GM06990 (cell line): ENCODE measurements around the gene PYY.
A peak's percentile ranks its signal among the peaks of the same experiment; 100 is the strongest.

ENCODE experiments used
- DNase-seq: peaks from one replicate; pipeline ENCODE4 v3.0.0-alpha.2; 2011; ENCODE audit not compliant: insufficient read length; ENCODE audit errors: extremely low read depth
- H3K27me3 ChIP-seq: replicated peaks from 2 replicates; pipeline ENCODE4 v1.6.0; 2011; ENCODE audit warnings: low read length; ENCODE audit not compliant: control insufficient read depth, insufficient read depth
- H3K36me3 ChIP-seq: 2 replicates; pipeline ENCODE4 v1.5.1; 2011; ENCODE audit warnings: low read length; ENCODE audit not compliant: control insufficient read depth, insufficient read depth
- H3K4me3 ChIP-seq: replicated peaks from 2 replicates; pipeline ENCODE4 v1.5.1; 2011; ENCODE audit warnings: low read depth, mild to moderate bottlenecking, control low read depth, low read length
- CTCF ChIP-seq: IDR thresholded peaks from 2 replicates; pipeline ENCODE4 v1.5.1; 2011; ENCODE audit warnings: low read length, control low read depth, mild to moderate bottlenecking, inconsistent platforms; ENCODE audit not compliant: insufficient read depth, poor library complexity, severe bottlenecking

Gene PYY

GRCh38 chr17:43988301-43988700 lies 34.6 kb upstream of the PYY start:
- Histone ChIP-seq H3K27me3 (peaks cover 3% of the 10 kb centered on the region), H3K4me3 (no peak overlapping the region), H3K36me3 (no peaks in the 10 kb centered on the region)
- no peak for TF ChIP-seq CTCF
- DNase-seq: no peak

GRCh38 chr17:43987131-43988021 lies 33.6 kb upstream of the PYY start:
- peaks cover 4% of the 10 kb centered on the region for H3K27me3 ChIP-seq
- no peak for TF ChIP-seq CTCF

GRCh38 chr17:43986225-43986981 lies 32.7 kb upstream of the PYY start:
- H3K4me3 ChIP-seq: no peak overlapping the region
- no peak for DNase-seq
- peaks cover 6% of the 10 kb centered on the region for H3K27me3 ChIP-seq
- no peaks in the 10 kb centered on the region for H3K36me3 ChIP-seq
- no peak for TF ChIP-seq CTCF

More at GRCh38 chr17:43987131-43988021, 33.6 kb upstream of the PYY start:
- DNase-seq: no peak
- Histone ChIP-seq H3K4me3 (no peak overlapping the region), H3K36me3 (no peaks in the 10 kb centered on the region)

- no peak for DNase-seq
- no peaks in the 10 kb centered on the region for H3K36me3 ChIP-seq
- TF ChIP-seq CTCF: no peak
- H3K27me3 ChIP-seq: peaks cover 6% of the 10 kb centered on the region
- no peak overlapping the region for H3K4me3 ChIP-seq
Measured at GRCh38 chr17:43984521-43984920, 30.8 kb upstream of the PYY start.

- H3K4me3 ChIP-seq: no peak overlapping the region
- peak; percentile 17 for TF ChIP-seq CTCF
- DNase-seq: no peak
- H3K27me3 ChIP-seq: peaks cover 6% of the 10 kb centered on the region
- H3K36me3 ChIP-seq: no peaks in the 10 kb centered on the region
Measured at GRCh38 chr17:43983515-43984411, 30.0 kb upstream of the PYY start.
